Hepatocyte (in vitro differentiated cells): ENCODE results near the gene ADAMTS12.

ENCODE experiments used
- CTCF ChIP-seq: fragments of 200-600 bp; sonication (generic); IDR thresholded peaks from 2 replicates; pipeline ENCODE4 v1.5.1; 2016; ENCODE audit warnings: antibody characterized with exemption, mild to moderate bottlenecking; ENCODE audit not compliant: poor library complexity
- EZH2 ChIP-seq: fragments of 200-600 bp; sonication (generic); IDR thresholded peaks from 2 replicates; pipeline ENCODE4 v1.6.1; 2016; ENCODE audit warnings: antibody characterized with exemption, mild to moderate bottlenecking, borderline replicate concordance

- TF ChIP-seq EZH2 (no peak), CTCF (no peak)
Measured at GRCh38 chr5:33701951-33702350, 189.8 kb downstream of the ADAMTS12 start.
